Left lung (tissue), 10 donors: ENCODE results near the gene ANGPTL4. TPM values are rescaled to one million over a fixed set of nuclear protein-coding genes. Genes with fewer than 3 reads are reported as not detected.
"Not testable (repeated sequence)": the region's sequence is repeated elsewhere in the genome, so short reads cannot be mapped to it uniquely, and the experiment has no call there.

ENCODE experiments used
- ATAC-seq: fragments of 200-7000 bp; cut with Tn5 transposase; one replicate; pipeline ENCODE4 v1.9.1; 2020; ENCODE audit warnings: moderate library complexity
- DNase-seq, 4 donors: peaks; one replicate each; pipeline ENCODE4 v3.0.0-alpha.2; 2013 to 2020
- H3K27ac ChIP-seq, 2 donors: fragments of 200-600 bp; sonication (generic) in 1 of 2; one replicate each; pipeline versions ENCODE4 v1.5.0 to v1.8.0; 2020 to 2021
- H3K27me3 ChIP-seq, 2 donors: fragments of 200-600 bp; sonication (generic) in 1 of 2; one replicate each; pipeline versions ENCODE4 v1.5.0 to v1.8.0; 2020 to 2021
- H3K36me3 ChIP-seq, 2 donors: fragments of 200-600 bp; sonication (generic) in 1 of 2; one replicate each; pipeline versions ENCODE4 v1.5.0 to v1.8.0; 2020 to 2021
- H3K4me1 ChIP-seq, 2 donors: fragments of 200-600 bp; one replicate each; pipeline ENCODE4 v1.8.0; 2021
- H3K4me3 ChIP-seq, 2 donors: fragments of 200-600 bp; sonication (generic) in 1 of 2; one replicate each; pipeline versions ENCODE4 v1.5.0 to v1.8.0; 2020 to 2021; ENCODE audit warnings: mild to moderate bottlenecking in 1 of 2
- H3K9me3 ChIP-seq, 2 donors: fragments of 200-600 bp; sonication (generic) in 1 of 2; one replicate each; pipeline versions ENCODE4 v1.5.0 to v1.8.0; 2020 to 2021
- CTCF ChIP-seq, 2 donors: fragments of 200-600 bp; sonication (generic) in 1 of 2; IDR thresholded peaks; one replicate each; pipeline versions ENCODE4 v1.5.0 to v1.8.0; 2021; ENCODE audit warnings: antibody characterized with exemption in 2 of 2
- intact Hi-C, 2 donors: fragments of 100-400 bp; cut with DNase I; formaldehyde crosslinking; loops; one replicate each; pipeline versions ENCODE4 v1.11.2 to v1.14.2; 2022
- polyA plus RNA-seq, 6 donors: library from polyadenylated mRNA; unstranded; fragments of 120-200 nt; gene quantifications; one replicate each; pipeline ENCODE4 v1.2.1, GENCODE V29; 2013; ENCODE audit not compliant: insufficient read length in 6 of 6
- total RNA-seq, 2 donors: library from RNA; stranded (reverse); fragmentation: NEBNext Ultra II Directional; extraction: Animal tissue kit (Norgen Biotek cat#: 25700); gene quantifications; one replicate each; pipeline ENCODE4 v1.2.1, GENCODE V29; 2021
- donor health status: DM: no; HTN: yes; CAD: no.
- donor health status: DM: no; HTN: no; CAD: no.

ANGPTL4 gene
- total and polyA plus RNA-seq, 8 donors: 2.5 to 24.8 (median 4.3) TPM

DNA sequence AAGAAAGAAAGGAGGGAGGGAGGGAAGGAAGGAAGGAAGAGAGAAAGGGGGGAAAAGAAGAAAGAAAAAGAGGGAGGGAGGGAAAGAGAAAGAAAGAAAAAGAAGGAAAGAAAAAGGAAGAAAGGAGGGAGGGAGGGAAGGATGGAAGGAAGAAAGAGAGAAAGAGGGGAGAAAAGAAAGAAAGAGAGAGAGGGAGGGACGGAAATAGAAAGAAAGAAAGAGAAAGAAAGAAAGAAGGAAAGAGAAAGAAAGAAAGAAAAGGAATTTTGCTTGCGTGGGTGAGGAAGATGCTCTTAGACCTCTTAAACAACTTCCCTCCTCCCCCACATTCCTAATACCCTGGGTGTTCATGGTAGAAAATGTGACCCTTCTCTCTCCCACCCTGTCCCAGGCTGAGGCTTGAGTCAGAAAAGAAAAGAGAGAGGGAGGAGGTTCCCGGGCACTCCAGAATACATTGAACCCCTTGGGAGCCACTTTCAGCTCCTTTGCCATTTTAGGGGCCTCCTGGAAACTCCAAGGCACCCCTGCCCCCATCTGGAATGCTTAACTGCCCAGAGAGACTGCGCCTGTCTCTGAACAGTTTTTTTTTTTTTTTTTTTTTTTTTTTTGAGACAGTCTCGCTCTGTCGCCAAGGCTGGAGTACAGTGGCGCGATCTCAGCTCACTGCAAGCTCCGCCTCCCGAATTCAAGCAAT, 11.7 kb upstream of the ANGPTL4 start:
- Histone ChIP-seq H3K27ac (no peak overlapping the region), H3K36me3 (no peaks in the 10 kb centered on the region), H3K4me3 (no peak overlapping the region), H3K27me3 (peaks cover 0 to 10% of the 10 kb centered on the region in 2 donors), H3K4me1 (peaks cover 6 to 52% of the 10 kb centered on the region in 2 donors), H3K9me3 (no peaks in the 10 kb centered on the region)
- DNase-seq (no peak), ATAC-seq (peak; percentile 23)
- intact Hi-C loops: loop anchor here in 1 of 2 donors (5.0 kb wide), 1 partner anchor 50 kb away; no protein-coding TSS in a partner anchor
- TF ChIP-seq CTCF (IDR thresholded peaks at IDR 0.05): no peak

DNA sequence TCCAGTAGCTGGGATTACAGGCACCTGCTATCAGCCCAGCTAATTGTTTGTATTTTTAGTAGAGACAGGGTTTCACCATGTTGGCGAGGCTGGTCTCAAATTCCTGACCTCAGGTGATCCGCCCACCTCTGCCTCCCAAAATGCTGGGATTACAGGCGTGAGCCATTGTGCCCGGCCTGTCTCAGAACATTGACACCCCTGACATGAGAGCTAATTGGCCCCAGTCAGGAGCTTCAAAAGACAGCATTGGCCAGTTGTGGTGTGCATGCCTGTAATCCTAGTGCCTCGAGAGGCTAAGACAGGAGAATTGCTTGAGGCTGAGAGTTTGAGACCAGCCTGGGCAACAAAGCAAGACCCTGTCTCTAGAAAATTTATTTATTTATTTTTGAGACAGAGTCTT, 11.1 kb upstream of the ANGPTL4 start:
- H3K4me1 ChIP-seq: peaks cover 6 to 52% of the 10 kb centered on the region in 2 donors
- not testable (repeated sequence) for H3K4me3 ChIP-seq, H3K27ac ChIP-seq, H3K36me3 ChIP-seq, DNase-seq, H3K9me3 ChIP-seq, ATAC-seq
- H3K27me3 ChIP-seq: peaks cover 0 to 10% of the 10 kb centered on the region in 2 donors
- intact Hi-C loops: loop anchor here in 1 of 2 donors (5.0 kb wide), 1 partner anchor 49 kb away; no protein-coding TSS in a partner anchor

DNA sequence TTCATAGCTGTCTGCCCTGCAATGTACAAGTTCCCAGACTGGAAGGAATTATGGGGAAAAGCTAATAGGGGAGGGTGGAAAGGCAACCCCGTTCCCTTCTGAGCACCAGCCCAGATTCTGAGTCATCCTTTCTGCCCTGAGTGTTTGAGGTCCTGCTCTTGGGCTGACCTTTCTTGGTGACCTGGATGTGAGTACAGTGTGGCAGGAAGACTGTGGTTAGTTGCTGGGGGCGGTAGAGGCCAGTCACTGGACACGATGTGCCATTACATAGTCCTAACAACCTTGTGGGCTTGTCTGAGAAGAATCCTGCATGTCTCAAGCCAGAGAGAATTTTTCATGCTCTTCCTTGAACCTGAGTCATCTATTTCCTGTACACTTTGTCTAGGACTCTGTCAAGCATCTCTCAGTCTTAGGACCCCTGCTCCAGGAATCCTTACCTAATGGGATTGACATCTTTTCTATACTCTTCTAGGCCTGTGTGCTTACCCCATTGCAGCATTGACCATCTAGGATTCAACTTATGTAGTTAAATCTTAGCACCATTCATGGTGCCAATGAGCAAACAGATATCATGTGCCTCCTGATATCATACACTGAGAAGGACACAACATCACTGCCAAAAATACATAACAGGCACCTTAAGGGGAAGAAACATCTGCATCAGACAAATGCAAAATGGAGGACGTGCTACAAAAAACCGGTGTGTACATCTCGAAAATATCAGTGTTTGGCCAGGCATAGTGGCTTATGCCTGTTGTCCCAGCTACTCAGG, 8.1 kb upstream of the ANGPTL4 start:
- TF ChIP-seq CTCF (IDR thresholded peaks at IDR 0.05): no peak
- intact Hi-C loops: loop anchor here in 1 of 2 donors (5.0 kb wide), 1 partner anchor 146 kb away; the partner anchor contains the start of gene PRAM1
- no peak overlapping the region for H3K4me3 ChIP-seq
- H3K4me1 ChIP-seq: peaks cover 6 to 52% of the 10 kb centered on the region in 2 donors
- ATAC-seq (peak; percentile 82), DNase-seq (peak in 1 of 4 donors; percentile 70)
- no peaks in the 10 kb centered on the region for H3K36me3 ChIP-seq
- H3K27me3 ChIP-seq: peaks cover 0 to 10% of the 10 kb centered on the region in 2 donors
- no peaks in the 10 kb centered on the region for H3K9me3 ChIP-seq
- peak overlapping the region in 1 of 2 donors; percentile 26 for H3K27ac ChIP-seq

- H3K27ac ChIP-seq: no peak overlapping the region
- no peaks in the 10 kb centered on the region for H3K36me3 ChIP-seq
- TF ChIP-seq CTCF (IDR thresholded peaks at IDR 0.05): no peak
- H3K27me3 ChIP-seq: peaks cover 0 to 14% of the 10 kb centered on the region in 2 donors
- peaks cover 11 to 65% of the 10 kb centered on the region in 2 donors for H3K4me1 ChIP-seq
- H3K9me3 ChIP-seq: no peaks in the 10 kb centered on the region
- ATAC-seq: no peak
- peak in 1 of 4 donors; percentile 13 for DNase-seq
- H3K4me3 ChIP-seq: no peak overlapping the region
- intact Hi-C loops: loop anchor here in 1 of 2 donors (5.0 kb wide), 1 partner anchor 145 kb away; the partner anchor contains the start of gene PRAM1
Measured at GRCh38 chr19:8357007-8357521, 6.9 kb upstream of the ANGPTL4 start.

DNA sequence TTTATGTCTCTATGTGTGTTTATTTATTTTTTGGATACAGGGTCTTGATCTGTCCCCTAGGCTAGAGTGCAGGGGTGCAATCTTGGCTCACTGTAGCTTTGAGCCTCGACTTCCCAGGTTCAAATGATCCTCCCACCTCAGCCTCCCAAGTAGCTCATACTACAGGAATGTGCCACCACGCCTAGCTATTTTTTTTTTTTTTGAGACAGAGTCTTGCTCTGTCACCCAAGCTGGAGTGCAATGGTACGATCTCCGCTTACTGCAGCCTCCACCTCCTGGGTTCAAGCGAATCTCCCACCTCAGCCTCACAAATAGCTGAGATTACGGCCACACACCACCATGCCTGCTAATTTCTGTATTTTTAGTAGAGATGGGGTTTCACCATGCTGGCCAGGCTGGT, 5.0 kb upstream of the ANGPTL4 start:
- no peak overlapping the region for H3K4me3 ChIP-seq
- H3K27me3 ChIP-seq: peaks cover 0 to 21% of the 10 kb centered on the region in 2 donors
- H3K9me3 ChIP-seq: no peaks in the 10 kb centered on the region
- peaks cover 22 to 67% of the 10 kb centered on the region in 2 donors for H3K4me1 ChIP-seq
- intact Hi-C loops: loop anchor here in 1 of 2 donors (5.0 kb wide), 1 partner anchor 143 kb away; the partner anchor contains the start of gene PRAM1
- TF ChIP-seq CTCF (IDR thresholded peaks at IDR 0.05): no peak
- H3K27ac ChIP-seq: no peak overlapping the region
- DNase-seq: peak in 1 of 4 donors; percentile 2
- ATAC-seq: no peak
- H3K36me3 ChIP-seq: no peaks in the 10 kb centered on the region
